GM20431 (cell line): Measurements from ENCODE around the gene GRIK3.

Experiments
- in situ Hi-C: fragments of 300-500 bp; cut with MseI, MboI; formaldehyde crosslinking; loops from one replicate; pipeline ENCODE4 v1.15.0; 2020; ENCODE audit warnings: low sequenced_read_pairs; ENCODE audit not compliant: unreplicated experiment

Gene GRIK3

DNA sequence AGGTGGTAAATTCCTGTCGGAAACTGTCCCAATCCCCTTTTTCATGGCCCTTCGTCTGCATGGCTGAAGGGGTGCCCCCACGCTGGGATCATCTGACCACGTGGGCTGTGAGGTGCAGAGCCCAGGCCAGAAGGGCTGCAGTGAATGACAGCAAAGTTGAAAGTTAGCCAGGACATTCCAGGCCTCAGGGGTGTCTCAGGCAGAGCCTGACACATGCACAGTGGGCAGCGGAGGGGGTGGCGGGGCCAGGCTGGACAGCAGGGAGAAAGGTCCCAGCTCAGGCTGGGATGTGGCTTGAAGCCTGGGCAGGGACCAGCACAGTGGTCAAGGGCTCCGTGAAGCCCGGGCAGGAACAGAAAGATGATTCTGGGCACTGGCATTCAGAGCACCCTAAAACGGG, 49.6 kb downstream of the GRIK3 start:
- in situ Hi-C loops, result no loop called here

DNA sequence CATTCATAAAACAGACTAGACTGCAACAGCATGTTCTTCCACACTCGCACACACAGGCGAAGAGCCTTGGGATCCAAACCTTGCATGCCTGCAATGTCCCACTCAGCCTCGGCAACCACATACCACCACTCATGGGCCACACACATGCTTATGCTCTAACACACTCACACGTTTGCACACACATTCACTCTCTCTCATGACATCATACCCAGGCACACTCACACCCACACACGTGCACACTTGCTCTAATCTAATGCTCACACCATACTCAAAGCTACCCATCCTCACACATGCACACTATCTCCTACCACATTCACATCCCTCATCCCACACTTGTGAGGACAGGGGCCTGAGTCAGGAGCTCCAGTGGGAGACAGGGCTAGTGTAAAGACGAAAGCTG, 50.3 kb downstream of the GRIK3 start:
- in situ Hi-C loops, result no loop called here

DNA sequence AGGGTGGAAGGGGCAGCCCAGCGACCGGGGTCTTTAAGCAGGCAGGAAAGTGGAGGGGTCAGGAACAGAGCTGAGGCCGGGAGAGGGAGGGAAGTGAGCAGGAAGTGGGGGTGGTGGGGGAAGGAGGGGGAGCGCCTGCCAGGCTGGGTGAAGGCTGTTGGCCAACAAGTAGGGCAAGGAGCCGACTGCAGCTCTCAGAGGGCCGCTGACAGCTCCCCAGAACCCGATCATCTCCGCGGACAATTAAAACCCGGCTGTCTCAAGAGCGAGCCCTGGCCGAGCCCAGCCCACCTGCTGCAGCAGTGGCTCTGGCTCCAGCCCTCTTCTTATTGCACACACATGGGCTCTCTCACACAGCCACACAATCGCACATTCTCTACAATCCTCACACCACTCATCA, 51.6 kb downstream of the GRIK3 start:
- in situ Hi-C loops, result no loop called here

DNA sequence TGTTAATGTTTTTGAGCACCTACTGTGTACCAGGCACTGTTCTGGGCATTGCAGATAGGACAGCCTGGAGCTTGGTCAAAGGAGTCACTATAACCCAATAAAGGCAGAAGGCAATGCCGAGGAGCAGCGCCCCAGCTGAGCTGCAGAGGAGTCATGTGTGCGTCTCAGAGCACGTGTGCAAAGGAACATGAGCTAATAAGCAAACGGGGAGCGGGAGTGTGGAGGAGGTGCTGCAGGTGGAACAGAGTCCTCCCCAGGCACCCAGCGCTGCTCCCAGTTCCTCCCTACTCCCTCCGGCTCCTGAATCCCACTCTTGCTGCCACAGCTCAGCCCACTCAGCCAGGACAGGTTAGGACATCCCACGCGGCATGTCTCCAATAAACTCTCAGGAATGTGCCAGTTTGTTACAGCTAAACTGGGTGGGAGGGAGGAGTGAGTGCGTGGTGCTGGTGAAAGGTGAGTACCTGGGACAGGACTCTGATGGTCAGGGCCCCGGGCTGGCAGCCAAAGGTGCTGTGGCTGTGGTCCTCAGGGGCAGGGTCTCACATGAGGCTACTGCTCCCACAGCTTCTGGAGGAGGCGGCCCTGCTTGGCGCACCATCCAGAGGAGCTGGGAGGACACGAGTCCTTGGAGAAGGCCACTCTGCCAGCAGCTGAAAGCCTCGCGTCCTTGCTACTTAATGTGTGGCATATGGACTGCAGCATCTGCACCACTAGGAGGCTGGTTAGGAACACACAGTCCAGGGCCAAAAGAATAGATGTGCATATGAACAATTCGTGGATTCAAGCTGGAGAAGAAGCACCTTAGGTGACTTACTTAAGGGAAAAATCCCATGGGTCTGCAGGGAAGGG, 52.3 kb downstream of the GRIK3 start:
- in situ Hi-C loops, result no loop called here

DNA sequence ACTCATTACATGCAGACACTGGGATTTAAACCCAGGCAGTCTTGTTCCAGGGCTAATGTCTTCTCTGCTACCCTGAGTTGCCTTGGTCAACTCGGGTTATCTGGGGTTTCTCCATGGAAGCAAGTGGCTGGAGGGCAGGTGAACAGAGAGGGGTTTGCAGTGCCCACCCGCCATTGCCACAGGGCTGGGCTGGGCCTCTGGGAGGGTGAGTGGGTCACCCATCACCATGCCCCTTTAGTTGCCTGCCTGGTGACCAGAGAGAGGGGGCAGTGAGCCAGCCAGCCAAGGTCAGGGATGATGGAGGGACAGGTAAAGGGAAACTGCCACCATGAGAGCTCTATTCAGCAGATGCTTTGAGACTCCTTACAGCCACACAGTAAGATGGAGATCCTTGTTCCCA, 53.2 kb downstream of the GRIK3 start:
- in situ Hi-C loops, result no loop called here

DNA sequence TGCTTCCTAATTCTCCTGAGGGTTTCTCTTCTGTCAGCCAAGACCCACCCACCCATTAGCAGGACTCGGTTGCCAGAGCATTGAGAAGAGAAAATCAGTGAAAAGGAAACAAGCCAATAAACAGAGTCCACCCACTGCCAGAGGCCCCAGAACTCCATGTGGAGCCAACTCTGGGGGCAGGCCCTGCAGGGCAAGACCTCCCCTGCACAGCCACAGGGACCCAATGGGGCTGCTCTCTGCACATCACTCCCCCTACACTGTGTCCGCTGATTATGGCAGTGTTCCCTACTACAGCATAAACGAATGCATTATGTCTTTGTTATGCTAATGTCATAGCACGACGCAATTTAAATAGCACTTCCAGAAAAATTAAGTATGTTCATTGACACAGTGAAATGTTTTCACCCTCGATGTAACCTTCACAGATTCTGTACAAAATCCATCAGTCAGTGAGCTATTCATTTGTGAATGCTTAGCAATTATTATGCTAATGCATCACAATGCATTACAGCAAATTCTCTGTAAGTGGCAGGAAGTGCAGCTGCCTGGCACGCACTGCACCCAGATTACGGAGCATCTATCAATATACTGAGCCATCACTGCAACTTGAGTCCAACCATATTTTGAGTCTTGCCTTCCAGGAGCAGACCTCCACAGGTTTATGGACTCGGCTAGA, 56.4 kb downstream of the GRIK3 start:
- in situ Hi-C loops, result no loop called here

DNA sequence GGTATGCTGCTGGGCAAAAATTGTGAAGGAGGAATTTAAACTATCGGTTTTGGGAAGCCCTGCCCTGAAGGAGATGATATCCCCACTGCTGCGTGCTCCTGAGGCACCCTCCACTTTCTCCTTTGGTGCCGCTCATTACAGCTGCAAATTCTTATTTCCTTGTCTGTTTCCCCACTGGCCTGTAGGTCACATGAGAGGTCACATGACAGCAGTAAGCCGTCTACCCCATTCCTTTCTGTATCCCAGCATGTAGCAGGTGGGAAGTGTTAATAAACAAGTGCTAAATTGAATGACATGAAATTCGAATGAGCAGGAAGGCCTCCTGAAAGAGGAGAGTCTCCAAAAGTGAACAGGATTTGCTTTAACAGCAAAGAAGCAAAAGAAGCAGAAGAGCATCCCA, 58.7 kb downstream of the GRIK3 start:
- in situ Hi-C loops, result no loop called here

DNA sequence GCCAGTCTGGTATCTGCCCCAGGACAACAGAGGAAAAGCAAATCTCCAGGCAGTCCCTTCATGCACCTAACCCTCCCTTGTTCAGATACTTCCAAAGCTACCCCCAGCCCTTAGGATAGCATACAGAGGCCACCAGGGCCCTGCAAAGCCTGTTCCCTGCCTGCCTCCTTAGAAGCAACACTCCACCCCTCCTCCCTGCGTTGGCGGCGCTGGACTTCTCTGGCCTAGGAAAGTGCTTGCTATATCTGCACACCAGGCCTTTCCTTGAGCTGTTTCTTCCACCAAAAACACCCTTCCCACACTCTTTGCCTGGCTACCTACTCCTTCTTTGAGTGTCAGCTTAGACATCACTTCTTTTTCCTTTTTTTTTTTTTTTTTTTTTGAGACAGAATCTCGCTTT, 61.3 kb downstream of the GRIK3 start:
- in situ Hi-C loops, result no loop called here

DNA sequence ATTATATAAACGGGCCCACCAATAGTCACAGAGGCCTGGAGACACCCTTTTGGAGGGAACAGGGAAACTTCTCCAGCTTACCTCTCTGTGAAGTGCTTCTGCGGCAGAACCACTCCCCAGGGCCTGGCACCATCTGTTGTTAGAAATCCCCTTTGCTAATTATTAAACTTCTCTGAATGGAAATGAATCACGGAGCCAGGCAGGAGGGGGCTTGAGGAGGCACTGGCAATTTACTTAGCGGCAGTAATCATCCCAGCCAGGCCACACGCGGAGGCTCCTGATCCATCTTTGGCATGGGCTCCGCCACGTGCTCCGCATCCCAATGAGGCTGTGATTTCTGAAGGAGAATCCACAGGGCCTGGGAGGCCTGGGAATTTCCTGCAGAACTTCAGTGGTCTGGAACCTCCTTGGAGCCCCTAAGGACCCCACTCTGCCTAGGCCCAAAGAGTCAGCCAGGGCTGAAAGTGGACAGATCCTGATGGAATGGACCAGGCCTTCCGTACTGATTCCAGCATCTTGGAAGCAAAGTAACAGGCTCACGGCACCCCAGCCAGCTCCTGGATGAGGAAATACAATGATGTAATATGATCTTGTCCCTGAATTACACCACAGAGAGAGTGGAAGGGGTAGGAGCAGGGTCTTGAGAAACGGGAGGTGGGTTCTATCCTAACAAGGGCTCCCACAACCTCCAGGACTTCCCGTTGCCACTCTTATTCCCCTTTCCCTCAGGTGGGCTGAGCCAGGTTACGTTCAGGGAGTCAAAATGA, 62.3 kb downstream of the GRIK3 start:
- in situ Hi-C loops, result no loop called here

DNA sequence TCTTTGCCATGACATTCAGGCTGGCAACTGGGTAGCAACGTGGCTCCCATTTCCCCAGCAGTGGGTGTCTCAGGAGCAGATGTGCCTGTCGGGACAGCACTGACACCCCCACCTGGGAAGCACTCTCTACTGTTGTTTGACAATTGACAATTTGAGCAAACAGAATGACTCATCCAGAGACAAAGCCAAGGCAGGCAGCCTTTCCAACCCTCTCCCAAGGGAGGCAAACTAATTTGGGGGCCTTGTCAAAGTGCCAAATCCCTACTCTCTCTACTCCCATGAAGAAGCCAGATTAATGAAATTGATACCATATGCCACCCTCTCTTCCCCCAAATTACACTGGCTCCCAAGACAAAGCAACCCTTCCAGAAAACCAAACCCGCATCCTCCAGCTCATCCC, 65.6 kb downstream of the GRIK3 start:
- in situ Hi-C loops, result no loop called here

DNA sequence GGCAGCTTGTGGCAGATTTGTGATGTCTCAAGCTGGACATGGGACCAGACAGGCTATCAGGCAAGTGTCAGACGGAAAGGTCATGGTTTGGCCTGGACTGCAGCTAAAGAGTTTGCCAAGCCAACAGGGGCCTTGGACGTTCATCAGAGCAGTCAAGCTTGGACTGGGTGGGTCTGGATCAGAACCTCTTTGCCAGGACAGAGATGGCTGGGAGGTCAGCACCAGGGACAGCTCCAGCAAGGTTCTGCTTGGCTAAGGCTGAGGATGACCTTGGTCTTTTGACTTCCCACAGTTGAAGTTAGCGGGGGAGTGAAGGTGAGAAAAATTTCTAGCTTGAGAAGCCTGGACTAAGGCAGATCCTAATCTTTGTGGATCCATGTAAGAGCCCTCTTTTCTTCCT, 68.1 kb downstream of the GRIK3 start:
- in situ Hi-C loops, result no loop called here

DNA sequence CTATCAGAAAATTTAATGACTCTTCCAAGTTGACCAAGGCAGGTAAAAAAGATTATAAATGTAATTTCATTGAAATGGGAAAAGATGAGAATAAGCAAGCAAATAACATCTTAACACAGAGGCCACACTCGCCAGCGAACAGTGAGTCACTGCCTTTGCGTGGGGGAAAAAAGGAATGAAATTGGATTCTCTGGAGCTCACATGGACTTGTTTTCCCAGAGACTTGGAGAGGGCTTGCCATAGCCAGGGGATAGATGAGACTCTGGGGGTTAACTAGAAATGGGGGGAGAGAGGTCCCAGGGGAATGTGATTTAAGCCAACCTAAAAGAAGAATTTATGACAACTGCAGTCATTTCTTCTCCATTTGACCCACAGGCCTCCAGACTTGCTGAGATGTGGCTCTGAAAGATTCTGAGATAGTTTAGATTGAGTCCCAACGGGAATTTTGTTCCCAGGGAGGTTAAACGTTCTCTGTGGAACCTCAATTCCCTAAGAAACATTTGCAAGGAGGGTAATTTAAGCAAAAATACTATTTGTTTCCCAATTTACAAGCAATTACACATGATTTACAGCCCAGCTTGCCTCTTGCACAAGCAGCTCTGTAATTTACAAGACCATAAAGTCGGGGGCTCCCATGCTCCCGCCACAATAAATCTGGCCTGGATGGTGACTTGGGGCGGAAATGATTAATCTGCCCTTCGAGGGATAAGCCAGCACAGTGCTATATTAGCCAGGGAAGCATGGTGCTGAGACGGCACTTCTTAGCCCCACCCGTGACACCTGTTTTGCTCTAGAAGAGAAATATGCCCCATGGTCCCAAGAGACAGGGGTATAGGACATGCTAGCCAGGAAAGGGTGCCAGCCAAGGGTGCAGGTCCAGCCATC, 68.8 kb downstream of the GRIK3 start:
- in situ Hi-C loops, result no loop called here

DNA sequence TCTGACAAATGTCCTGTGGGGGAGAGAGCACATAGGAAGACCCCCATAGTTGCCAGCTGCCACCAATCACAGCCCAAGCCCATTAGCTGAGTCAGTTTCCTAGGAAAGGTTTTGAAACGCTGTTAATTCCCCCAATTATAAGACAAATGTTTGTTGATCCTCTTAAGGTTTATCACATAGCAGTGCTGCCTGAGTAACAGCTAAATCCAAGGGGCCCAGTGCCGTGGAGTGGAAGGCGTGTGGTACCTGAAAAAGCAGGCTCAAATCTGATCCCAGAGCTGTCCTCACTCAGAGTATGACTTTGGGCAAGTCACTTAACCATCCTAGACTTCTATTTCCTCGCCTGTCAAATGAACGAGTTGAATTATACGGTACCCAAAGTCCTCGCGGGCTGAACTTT, 69.5 kb downstream of the GRIK3 start:
- in situ Hi-C loops, result no loop called here

DNA sequence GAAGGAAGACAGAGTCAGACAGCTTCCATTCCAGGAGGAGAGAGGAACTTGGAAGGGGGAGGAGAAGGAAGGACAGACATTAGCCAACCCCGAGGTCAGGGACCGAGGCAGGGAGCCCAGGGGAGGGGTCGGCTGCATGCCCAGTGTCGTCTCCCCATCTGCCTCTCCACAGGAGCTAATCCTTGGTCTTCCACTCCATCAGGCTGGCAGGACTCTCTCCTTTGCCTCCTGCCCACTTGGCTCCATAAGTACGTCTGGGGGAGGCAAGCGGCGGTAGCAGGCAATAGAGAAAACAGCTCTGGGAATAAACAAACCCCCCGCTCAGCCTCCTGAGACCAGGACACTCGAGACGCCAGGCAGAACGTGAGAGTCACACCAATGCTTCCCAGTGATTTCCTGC, 71.3 kb downstream of the GRIK3 start:
- in situ Hi-C loops, result no loop called here

DNA sequence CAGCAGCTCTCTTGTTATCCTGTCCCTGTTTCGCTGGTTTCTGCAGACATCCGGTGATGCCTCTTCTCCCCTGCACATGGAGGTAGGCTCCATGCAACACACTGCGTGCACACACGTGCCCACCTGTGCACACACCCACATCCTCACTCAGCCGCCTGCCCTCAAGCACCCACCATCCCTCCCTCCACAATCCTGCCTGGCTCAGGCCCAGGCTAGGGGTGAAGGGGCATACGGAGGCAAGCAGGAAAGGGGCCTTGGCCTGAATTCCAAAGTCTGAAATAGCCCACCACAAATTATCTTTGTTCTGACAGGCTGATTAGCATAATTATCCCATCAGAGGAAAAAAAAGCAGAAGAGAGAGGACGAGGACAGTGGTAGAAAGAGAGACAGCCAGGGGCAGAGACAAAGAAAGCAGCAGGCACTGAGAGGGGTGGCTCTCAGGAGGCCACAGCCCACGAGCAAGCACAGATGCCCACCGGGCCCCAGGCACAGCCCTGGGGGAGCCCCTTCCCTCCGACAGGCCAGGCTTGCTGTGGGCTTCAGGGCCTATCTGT, 73.2 kb downstream of the GRIK3 start:
- in situ Hi-C loops, result no loop called here

DNA sequence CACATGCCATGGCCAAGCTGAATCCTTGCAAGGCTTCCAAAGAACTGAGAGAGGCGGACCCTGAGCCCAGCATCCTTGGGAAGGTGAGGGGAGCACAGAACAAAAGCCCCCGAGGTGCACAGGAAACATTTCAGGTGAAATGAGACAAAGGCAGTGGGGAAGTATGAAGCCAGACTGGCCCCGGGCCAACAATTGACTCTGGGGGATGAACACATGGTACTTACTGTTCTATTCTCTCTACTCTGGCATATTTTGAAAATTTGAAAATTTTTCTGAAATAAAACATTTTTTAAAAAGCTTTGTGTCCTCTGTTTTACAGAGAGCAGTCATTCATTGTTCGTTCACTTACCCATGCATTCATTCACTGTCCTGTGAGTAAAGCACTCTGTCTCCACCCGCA, 77.7 kb downstream of the GRIK3 start:
- in situ Hi-C loops, result no loop called here

DNA sequence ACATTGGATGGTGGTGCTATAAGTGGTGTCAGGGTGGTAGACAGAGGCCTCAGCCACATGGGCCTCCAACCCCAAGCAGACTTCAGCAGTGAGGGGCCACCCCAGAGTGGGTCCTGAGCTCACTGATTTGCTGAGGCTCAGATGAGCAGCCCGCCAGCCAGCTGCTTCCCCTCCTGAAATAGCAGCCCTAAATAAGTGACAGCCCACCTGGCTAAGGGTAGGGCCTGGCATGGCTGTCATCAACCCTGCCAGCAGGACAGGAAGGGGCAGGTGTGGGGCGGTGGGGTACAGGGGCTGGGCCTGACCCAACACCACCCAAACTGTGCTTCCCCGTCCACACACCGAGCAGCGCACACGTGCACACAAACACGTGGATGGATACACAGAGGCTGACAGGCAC, 79.3 kb downstream of the GRIK3 start:
- in situ Hi-C loops, result no loop called here

DNA sequence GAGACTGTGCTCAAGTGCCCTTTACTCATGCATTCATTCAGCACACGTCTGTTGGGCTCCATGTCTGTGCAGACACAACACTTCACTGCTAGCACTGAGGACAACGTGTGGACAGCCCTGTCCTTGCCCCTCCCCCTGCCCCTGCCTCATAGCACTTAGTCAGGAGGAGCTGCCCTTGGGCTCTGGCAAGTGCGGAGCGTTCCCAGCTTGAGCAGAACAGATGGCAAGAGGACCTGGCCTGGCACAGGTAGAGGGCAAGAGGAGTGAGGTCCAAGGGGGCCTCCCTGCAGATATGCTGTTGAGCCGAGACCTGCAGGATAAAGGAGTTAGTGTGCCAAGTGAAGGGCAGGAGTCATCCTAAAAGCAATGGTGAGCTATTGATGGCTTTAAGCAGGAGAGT, 81.3 kb downstream of the GRIK3 start:
- in situ Hi-C loops, result no loop called here

DNA sequence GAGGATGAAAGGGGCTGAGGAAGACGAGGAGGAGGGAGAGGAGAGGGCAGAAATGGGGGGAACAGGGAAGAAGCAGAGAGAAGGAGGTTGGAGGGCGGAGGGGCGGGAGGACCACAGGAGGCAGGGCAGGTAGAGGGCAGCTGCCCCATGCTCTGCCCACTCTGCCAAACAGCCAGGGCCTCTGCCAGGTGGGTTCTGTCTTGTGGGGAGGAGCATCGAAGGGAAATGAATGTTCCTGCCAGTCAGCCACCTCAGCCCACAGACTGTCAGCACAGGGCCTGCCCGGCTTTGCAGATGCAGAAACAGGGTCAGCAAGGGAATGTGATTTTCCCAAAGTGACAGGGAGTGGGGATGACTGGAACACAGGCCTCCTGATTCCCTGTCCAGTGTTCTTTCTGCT, 82.6 kb downstream of the GRIK3 start:
- in situ Hi-C loops, result no loop called here

DNA sequence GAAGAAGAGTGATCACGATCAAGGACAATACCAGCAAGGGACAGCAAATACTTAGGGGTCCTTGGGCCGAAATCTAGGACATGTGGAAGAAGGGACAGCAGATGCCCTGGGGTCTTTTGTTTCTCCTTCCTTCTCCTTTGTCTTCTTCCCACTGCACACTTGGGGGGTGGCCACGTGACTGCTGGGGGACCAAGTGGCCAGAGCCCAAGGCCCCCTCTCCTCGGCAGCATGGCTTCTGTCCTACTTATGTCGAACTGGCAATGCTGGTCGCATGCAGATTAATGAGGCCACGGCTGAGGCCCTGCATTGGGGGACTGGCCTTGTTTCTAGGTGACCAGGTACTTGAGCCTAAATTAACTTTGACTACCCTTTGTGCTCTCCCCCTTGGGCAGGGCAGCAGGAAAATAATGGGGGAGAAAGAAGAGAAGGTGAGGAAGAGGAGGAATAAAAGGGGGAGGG, 83.0 kb downstream of the GRIK3 start:
- in situ Hi-C loops, result no loop called here
